Choroid plexus epithelial cell (primary cell): ENCODE results near the gene ABTB2.

Source experiments
- DNase-seq: peaks from one replicate; pipeline ENCODE4 v3.0.0-alpha.2; 2010; ENCODE audit warnings: low read depth
- H3K4me3 ChIP-seq: 2 replicates; pipeline ENCODE4 v1.5.1; 2011; ENCODE audit warnings: low read depth, mild to moderate bottlenecking, control low read depth, low read length, moderate library complexity
- TF ChIP-seq, protein P1 (sequence below): conservative IDR thresholded peaks from 2 replicates; pipeline ENCODE4 v1.5.1; 2011; ENCODE audit warnings: low read depth, mild to moderate bottlenecking, control low read depth, inconsistent platforms, low read length, moderate library complexity

ABTB2 gene

GRCh38 chr11:34299284-34299972 lies 58.4 kb downstream of the ABTB2 start:
- TF ChIP-seq, protein P1, sequence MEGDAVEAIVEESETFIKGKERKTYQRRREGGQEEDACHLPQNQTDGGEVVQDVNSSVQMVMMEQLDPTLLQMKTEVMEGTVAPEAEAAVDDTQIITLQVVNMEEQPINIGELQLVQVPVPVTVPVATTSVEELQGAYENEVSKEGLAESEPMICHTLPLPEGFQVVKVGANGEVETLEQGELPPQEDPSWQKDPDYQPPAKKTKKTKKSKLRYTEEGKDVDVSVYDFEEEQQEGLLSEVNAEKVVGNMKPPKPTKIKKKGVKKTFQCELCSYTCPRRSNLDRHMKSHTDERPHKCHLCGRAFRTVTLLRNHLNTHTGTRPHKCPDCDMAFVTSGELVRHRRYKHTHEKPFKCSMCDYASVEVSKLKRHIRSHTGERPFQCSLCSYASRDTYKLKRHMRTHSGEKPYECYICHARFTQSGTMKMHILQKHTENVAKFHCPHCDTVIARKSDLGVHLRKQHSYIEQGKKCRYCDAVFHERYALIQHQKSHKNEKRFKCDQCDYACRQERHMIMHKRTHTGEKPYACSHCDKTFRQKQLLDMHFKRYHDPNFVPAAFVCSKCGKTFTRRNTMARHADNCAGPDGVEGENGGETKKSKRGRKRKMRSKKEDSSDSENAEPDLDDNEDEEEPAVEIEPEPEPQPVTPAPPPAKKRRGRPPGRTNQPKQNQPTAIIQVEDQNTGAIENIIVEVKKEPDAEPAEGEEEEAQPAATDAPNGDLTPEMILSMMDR = no peak
- H3K4me3 ChIP-seq = no peak overlapping the region
- DNase-seq = no peak

DNA sequence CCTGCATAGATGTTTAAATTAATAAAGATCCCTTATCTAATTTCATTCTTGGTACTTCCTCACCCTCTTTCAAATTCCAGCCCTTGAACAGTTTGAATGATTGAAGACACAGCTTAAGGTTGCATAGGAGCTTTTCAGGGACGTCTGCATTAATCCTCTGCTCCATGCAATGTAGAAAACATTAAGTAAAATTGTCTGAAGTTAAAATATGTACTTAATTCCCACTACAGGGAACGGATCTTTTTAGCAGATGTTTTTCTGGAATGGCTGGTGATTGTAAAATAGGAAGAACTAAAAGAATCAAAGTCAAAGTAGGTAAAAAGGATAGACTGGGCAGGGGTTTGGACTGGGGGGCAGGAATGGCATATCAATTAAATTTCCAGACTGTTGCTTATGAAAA lies 58.9 kb downstream of the ABTB2 start:
- TF ChIP-seq, protein P1 = no peak
- no peak for DNase-seq
- H3K4me3 ChIP-seq = no peak overlapping the region

- TF ChIP-seq, protein P1 = no peak
- H3K4me3 ChIP-seq = no peak overlapping the region
- DNase-seq = no peak
Observed at GRCh38 chr11:34296412-34296811, 61.4 kb downstream of the ABTB2 start.

GRCh38 chr11:34292546-34292945 lies 65.3 kb downstream of the ABTB2 start:
- TF ChIP-seq, protein P1 = no peak
- H3K4me3 ChIP-seq = no peak overlapping the region
- no peak for DNase-seq

- TF ChIP-seq, protein P1 = no peak
- H3K4me3 ChIP-seq = no peak overlapping the region
- no peak for DNase-seq
Observed at GRCh38 chr11:34292111-34292510, 65.7 kb downstream of the ABTB2 start.

- DNase-seq = no peak
- no peak overlapping the region for H3K4me3 ChIP-seq
- TF ChIP-seq, protein P1 = no peak
Observed at GRCh38 chr11:34290926-34291325, 66.9 kb downstream of the ABTB2 start.

- no peak overlapping the region for H3K4me3 ChIP-seq
- TF ChIP-seq, protein P1 = no peak
Observed at GRCh38 chr11:34288492-34288891, 69.3 kb downstream of the ABTB2 start.

More at GRCh38 chr11:34288492-34288891, 69.3 kb downstream of the ABTB2 start:
- DNase-seq = no peak
